Endothelial cell of umbilical vein (primary cell): ENCODE data around the gene PLPP1. TPM values are rescaled to one million over a fixed set of nuclear protein-coding genes. Genes with fewer than 3 reads are reported as not detected.

Experiments used
- BruUV-seq: library from RNA; stranded (reverse); fragments of 400-500 nt; replicated peaks from 2 replicates; lab custom pipeline; 2021; lab: Mats Ljungman, UMichigan
- CTCF ChIA-PET: fragments of 300-600, 350-600 bp; sonication (Branson Sonifier 250); formaldehyde crosslinking; loops from one replicate; lab custom pipeline; 2021; ENCODE audit warnings: antibody characterized with exemption, inconsistent platforms; lab: Charles Lee
- POLR2A ChIA-PET: fragments of 300-600, 350-600 bp; sonication (Branson Sonifier 250); formaldehyde crosslinking; loops from one replicate; lab custom pipeline; 2021; ENCODE audit warnings: antibody characterized with exemption, inconsistent platforms; lab: Charles Lee
- DNase-seq: peaks from one replicate; pipeline ENCODE4 v3.0.0-alpha.2; 2011; ENCODE audit warnings: low read depth, low spot score
- FAIRE-seq: peaks from 2 replicates; lab custom pipeline; 2011; peaks lifted over from hg19 to GRCh38; lab: Jason Lieb, UNC
- H2AFZ ChIP-seq: 2 replicates; pipeline ENCODE4 v1.6.0; 2012; ENCODE audit warnings: low read depth, low read length, control low read depth, inconsistent platforms
- H3K27ac ChIP-seq: 2 replicates; pipeline ENCODE4 v1.5.1; 2011; ENCODE audit warnings: low read depth, mild to moderate bottlenecking, control low read depth, low read length, moderate library complexity; ENCODE audit not compliant: insufficient read depth
- H3K27me3 ChIP-seq, 2 experiments: 2 replicates each; pipeline versions ENCODE4 v1.6.0 to v1.6.1; 2011; ENCODE audit warnings: low read length in 2 of 2, mixed read lengths in 1 of 2; ENCODE audit not compliant: control insufficient read depth in 2 of 2, insufficient read depth in 2 of 2
- H3K36me3 ChIP-seq, 2 experiments: 2 replicates in 1 of 2; 3 replicates in 1 of 2; pipeline ENCODE4 v1.5.1; 2011; ENCODE audit warnings: low read length in 2 of 2, mild to moderate bottlenecking in 1 of 2, moderate library complexity in 1 of 2; ENCODE audit not compliant: control insufficient read depth in 2 of 2, insufficient read depth in 2 of 2; ENCODE audit errors: extremely low read depth in 1 of 2
- H3K4me1 ChIP-seq: 3 replicates; pipeline ENCODE4 v1.5.1; 2011; ENCODE audit warnings: mild to moderate bottlenecking, low read length; ENCODE audit not compliant: control insufficient read depth, insufficient read depth; ENCODE audit errors: extremely low read depth
- H3K4me2 ChIP-seq: 2 replicates; pipeline ENCODE4 v1.6.1; 2011; ENCODE audit warnings: low read length, control low read depth, mixed read lengths; ENCODE audit not compliant: insufficient read depth
- H3K4me3 ChIP-seq, 3 experiments: fragments of 200-600 bp in 1 of 3; sonication (generic), shearing (Covaris generic) in 1 of 3; replicated peaks in 1 of 3; 2 replicates each; pipeline ENCODE4 v1.5.1; 2011 to 2016; ENCODE audit warnings: control low read depth in 3 of 3, low read length in 3 of 3, mild to moderate bottlenecking in 2 of 3, inconsistent platforms in 1 of 3, low read depth in 1 of 3, moderate library complexity in 1 of 3; ENCODE audit not compliant: insufficient read depth in 1 of 3
- H3K79me2 ChIP-seq: 2 replicates; pipeline ENCODE4 v1.6.0; 2012; ENCODE audit warnings: low read length, inconsistent platforms; ENCODE audit not compliant: control insufficient read depth, insufficient read depth
- H3K9ac ChIP-seq: replicated peaks from 2 replicates; pipeline ENCODE3; 2011; ENCODE audit warnings: low read length, control low read depth; ENCODE audit not compliant: insufficient read depth; ENCODE audit errors: extremely low read depth
- H3K9me1 ChIP-seq: replicated peaks from 3 replicates; pipeline ENCODE4 v1.6.0; 2011; ENCODE audit warnings: mild to moderate bottlenecking, low read length; ENCODE audit not compliant: control insufficient read depth, insufficient read depth; ENCODE audit errors: extremely low read depth
- H3K9me3 ChIP-seq: replicated peaks from 2 replicates; pipeline ENCODE4 v1.5.1; 2012; ENCODE audit warnings: low read length, inconsistent platforms; ENCODE audit not compliant: control insufficient read depth, insufficient read depth
- H4K20me1 ChIP-seq: replicated peaks from 2 replicates; pipeline ENCODE3; 2011; ENCODE audit warnings: mild to moderate bottlenecking, low read length; ENCODE audit not compliant: control insufficient read depth, insufficient read depth; ENCODE audit errors: extremely low read depth
- CTCF ChIP-seq, 2 donors: IDR thresholded peaks; 1 replicate in 1 of 2; 2 replicates in 1 of 2; pipeline ENCODE4 v1.5.1; 2011; ENCODE audit warnings: low read length in 2 of 2, mild to moderate bottlenecking in 2 of 2, moderate library complexity in 2 of 2, control low read depth in 1 of 2, inconsistent platforms in 1 of 2, low read depth in 1 of 2; ENCODE audit not compliant: insufficient read depth in 1 of 2; ENCODE audit errors: extremely low read depth in 1 of 2
- EZH2 ChIP-seq: IDR thresholded peaks from 2 replicates; pipeline ENCODE4 v1.6.1; 2012; ENCODE audit warnings: borderline replicate concordance, low read depth, mild to moderate bottlenecking, moderate library complexity, low read length, inconsistent platforms; ENCODE audit not compliant: severe bottlenecking
- FOS ChIP-seq: IDR thresholded peaks from 2 replicates; pipeline ENCODE4 v1.6.1; 2011; ENCODE audit warnings: mild to moderate bottlenecking, low read length, moderate library complexity, borderline replicate concordance; ENCODE audit not compliant: insufficient read depth
- GATA2 ChIP-seq: IDR thresholded peaks from 2 replicates; pipeline ENCODE4 v1.7.0; 2011; ENCODE audit warnings: low read depth, mild to moderate bottlenecking, moderate library complexity, mixed read lengths, low read length; ENCODE audit not compliant: insufficient read length, insufficient read depth
- JUN ChIP-seq: IDR thresholded peaks from 2 replicates; pipeline ENCODE4 v1.6.1; 2011; ENCODE audit warnings: borderline replicate concordance, low read depth; ENCODE audit not compliant: insufficient read length, insufficient read depth
- MAX ChIP-seq: IDR thresholded peaks from 2 replicates; pipeline ENCODE4 v1.6.1; 2011; ENCODE audit not compliant: insufficient read depth, insufficient read length
- MYC ChIP-seq: IDR thresholded peaks from one replicate; pipeline ENCODE4 v1.6.1; 2011; ENCODE audit warnings: mild to moderate bottlenecking, low read depth, low read length
- POLR2A ChIP-seq: IDR thresholded peaks from 2 replicates; pipeline ENCODE4 v1.6.1; 2012; ENCODE audit warnings: low read depth, mild to moderate bottlenecking, control low read depth, low read length
- POLR2AphosphoS5 ChIP-seq: IDR thresholded peaks from 2 replicates; pipeline ENCODE4 v1.6.1; 2012; ENCODE audit warnings: low read depth, mild to moderate bottlenecking, control low read depth, low read length, moderate library complexity; ENCODE audit not compliant: insufficient read depth
- dilution Hi-C: fragments of 300-500 bp; cut with MboI; formaldehyde crosslinking; loops from one replicate; pipeline ENCODE4 v1.15.0; 2019; ENCODE audit warnings: low sequenced_read_pairs; ENCODE audit not compliant: extremely low pct_ligation_motif_present
- intact Hi-C: fragments of 100-400 bp; cut with micrococcal nuclease; formaldehyde crosslinking; loops from one replicate; pipeline ENCODE4 v1.10.0; 2022
- polyA plus RNA-seq, 4 experiments: library from polyadenylated mRNA; depleted of rRNA in 3 of 4; stranded (reverse) in 3 of 4; unstranded in 1 of 4; fragments of >200 nt; gene quantifications; 2 replicates each; pipeline versions ENCODE4 v1.2.1 to v1.2.3, GENCODE V29; 2011 to 2012; ENCODE audit warnings: missing spikeins in 1 of 4
- total RNA-seq: library from RNA; stranded (reverse); gene quantifications from 2 replicates; pipeline ENCODE4 v1.2.3, GENCODE V29; 2021

Gene PLPP1
- total and polyA plus RNA-seq, 2 donors (not counting 3 experiments of a cell fraction or from before 2014, with no cell fraction given) = 14.3 to 25.9 TPM

DNA sequence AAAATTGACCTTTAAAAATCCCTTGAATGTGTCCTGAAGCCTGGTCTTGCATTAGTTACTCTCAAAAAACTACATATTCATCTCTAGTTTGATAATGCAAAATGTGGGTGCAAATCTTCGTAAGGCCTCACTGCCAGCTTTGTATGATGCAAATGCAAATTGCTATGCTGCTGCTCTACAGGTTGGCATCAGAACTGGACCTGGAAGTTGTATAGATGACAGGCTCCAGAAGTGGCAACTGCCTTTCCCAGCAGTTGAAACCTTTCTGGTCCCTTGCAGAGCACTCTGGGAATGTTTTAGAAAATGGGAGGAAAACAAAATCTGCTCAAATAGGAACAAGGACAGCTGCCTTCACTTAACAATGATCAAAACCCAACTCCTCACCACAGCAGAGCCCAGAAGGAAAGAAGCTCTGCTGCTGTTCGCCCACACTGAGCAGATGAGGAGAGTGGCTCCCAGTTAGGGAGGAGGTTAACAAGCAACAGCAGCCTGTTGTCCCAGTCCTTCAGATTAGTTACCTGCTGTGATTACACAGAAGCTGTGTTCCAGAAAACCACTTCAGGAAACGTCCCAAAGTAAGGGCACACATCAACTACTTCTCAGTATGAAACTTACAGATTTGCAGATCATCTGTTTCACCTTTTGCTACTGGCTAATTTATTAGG, 93.5 kb downstream of the PLPP1 start:
- no peak for FAIRE-seq
- POLR2A ChIA-PET = no interaction called here
- dilution Hi-C loops = no loop called here

More for the DNA sequence above, 93.5 kb downstream of the PLPP1 start:
- Histone ChIP-seq H3K9ac (no peak overlapping the region), H3K4me3 (no peak overlapping the region), H3K36me3 (peaks cover 0 to 3% of the 10 kb centered on the region in 2 experiments), H3K9me3 (no peaks in the 10 kb centered on the region), H3K27me3 (no peaks in the 10 kb centered on the region), H3K9me1 (no peaks in the 10 kb centered on the region), H3K27ac (no peak overlapping the region), H3K4me2 (no peak overlapping the region), H4K20me1 (no peaks in the 10 kb centered on the region), H2AFZ (no peak overlapping the region), H3K79me2 (no peaks in the 10 kb centered on the region), H3K4me1 (peaks cover 17% of the 10 kb centered on the region)
- no peak for DNase-seq
- CTCF ChIA-PET = interaction anchor here (1.6 kb wide), 1 partner anchor 8 kb away, joined by 4 read pairs; no protein-coding TSS in a partner anchor
- no TSS peak for BruUV-seq
- TF ChIP-seq EZH2 (no peak), CTCF (IDR thresholded peaks at IDR 0.05; ENCODE audit: extremely low read depth in 1 of 2, insufficient read depth in 1 of 2, low read depth in 1 of 2, low read length in 2 of 2) (no peak), FOS (no peak), GATA2 (no peak), POLR2A (no peak), MAX (no peak), MYC (no peak), POLR2AphosphoS5 (no peak), JUN (no peak)
- intact Hi-C loops = no loop called here
